Esophagus squamous epithelium (tissue), 4 donors: ENCODE results near the gene CDKAL1.

Experiments
- POLR2A ChIP-seq, 4 donors: fragments of 450-650 bp; IDR thresholded peaks; one replicate each; pipeline ENCODE4 v1.6.1; 2017; ENCODE audit warnings: antibody characterized with exemption in 4 of 4, mild to moderate bottlenecking in 4 of 4, moderate library complexity in 3 of 4
- TF ChIP-seq, protein P1 (sequence below), 6 experiments: fragments of 450-650 bp in 4 of 6; fragments of 200-600 bp in 2 of 6; sonication (generic) in 2 of 6; IDR thresholded peaks; one replicate each; pipeline ENCODE4 v1.5.1; 2016 to 2019; ENCODE audit warnings: antibody characterized with exemption in 6 of 6, mild to moderate bottlenecking in 4 of 6, moderate library complexity in 4 of 6

DNA sequence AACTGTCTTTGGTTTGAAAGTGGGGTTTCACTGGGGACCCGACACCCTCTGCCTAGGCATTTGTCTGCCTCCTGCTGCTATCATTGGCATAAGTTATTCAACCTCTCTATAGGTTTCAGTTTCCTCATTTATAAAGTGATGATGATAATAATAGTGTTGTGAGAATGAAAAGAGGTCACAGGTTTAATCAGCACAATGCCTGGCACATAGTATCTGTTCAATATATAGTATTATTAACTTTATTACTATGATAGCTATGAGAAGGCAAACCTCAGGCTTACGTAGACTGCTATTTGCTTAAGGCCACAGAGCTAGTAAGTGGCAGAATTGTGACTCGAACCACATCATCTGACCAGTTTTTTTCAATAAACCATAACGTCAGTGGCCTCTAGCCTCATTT lies 256.8 kb downstream of the CDKAL1 start:
- no peak for TF ChIP-seq POLR2A (IDR thresholded peaks at IDR 0.05)
- TF ChIP-seq, protein P1, sequence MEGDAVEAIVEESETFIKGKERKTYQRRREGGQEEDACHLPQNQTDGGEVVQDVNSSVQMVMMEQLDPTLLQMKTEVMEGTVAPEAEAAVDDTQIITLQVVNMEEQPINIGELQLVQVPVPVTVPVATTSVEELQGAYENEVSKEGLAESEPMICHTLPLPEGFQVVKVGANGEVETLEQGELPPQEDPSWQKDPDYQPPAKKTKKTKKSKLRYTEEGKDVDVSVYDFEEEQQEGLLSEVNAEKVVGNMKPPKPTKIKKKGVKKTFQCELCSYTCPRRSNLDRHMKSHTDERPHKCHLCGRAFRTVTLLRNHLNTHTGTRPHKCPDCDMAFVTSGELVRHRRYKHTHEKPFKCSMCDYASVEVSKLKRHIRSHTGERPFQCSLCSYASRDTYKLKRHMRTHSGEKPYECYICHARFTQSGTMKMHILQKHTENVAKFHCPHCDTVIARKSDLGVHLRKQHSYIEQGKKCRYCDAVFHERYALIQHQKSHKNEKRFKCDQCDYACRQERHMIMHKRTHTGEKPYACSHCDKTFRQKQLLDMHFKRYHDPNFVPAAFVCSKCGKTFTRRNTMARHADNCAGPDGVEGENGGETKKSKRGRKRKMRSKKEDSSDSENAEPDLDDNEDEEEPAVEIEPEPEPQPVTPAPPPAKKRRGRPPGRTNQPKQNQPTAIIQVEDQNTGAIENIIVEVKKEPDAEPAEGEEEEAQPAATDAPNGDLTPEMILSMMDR (IDR thresholded peaks at IDR 0.05): no peak
